Embryonic facial prominence (tissue), 1 donor: ENCODE results near the gene SPNS2.

Experiments
- DNase-seq: peaks from one replicate; pipeline ENCODE4 v3.0.0-alpha.2; 2016; ENCODE audit errors: extremely low spot score

Gene SPNS2

DNA sequence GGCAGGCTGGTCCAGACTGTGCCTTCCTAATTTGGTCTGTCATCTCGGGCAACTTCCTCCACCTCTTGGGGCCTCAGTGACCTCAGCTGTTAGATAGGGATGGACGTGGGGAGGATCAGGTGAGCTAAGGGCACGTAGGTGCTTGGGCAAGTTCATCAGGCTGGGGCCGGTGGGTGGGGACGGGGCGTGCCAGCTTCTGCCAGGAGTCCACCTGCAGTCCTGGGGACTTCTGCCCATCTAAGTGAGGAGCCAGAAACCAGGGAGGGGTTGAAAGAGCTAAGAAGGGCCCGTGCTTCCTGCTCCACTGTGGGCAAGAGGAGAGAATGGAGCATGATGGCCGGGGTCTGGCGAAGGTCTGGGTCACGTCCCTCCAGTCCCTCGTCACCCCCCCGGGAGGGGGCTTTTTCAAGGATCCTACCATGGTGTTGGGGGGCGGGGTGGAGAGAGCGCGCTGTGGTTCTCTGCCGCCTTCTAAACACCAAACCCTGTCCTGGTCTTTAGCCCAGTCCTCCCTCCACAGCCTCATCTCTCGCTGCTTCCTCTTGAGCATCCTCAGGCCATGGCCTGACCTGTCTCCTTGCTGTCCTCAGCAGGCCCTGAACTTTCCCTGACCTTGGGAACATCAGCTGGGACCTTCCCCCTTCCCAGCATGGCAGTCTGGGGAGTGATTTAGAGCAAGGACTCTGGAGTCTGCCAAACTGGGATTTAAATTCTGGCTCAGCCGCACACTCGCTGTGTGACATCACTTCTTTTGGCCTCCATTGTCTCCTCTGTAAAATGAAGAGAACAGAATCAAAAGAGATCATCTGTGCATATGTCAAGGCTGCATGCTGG lies 21.6 kb downstream of the SPNS2 start:
- no peak for DNase-seq

DNA sequence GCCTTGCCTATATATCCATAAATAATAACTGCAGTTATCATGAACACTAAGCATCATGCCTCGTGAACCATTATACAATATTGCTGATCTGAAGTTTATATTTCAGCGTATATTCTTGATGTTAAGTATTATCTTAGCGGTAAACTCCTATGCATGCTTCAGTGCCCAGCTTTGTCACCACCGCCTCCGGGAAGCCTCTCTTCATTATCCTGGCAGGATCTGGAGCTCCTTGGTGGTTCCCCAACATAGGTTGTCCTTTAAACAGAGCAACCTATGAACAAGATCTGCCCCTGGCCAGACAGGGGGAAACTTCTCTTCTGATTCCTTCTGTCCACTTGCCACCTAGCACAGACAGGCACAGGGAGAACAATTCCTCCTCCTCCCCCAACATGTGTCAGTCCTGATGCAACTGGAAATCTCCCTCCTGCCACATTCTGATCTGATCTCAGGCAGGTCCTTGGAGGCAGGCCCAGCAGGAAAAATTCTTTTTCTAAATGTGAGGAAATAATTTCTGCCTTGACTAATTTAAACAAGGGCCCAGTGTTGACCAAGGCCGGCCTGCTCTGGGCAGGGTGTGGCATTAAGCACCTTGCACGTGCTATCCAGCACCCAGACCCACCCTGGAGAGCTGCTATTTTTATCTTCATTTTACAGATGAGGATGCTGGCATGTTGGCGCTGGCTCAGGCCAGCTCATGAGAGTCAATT lies 22.4 kb downstream of the SPNS2 start:
- no peak for DNase-seq

DNA sequence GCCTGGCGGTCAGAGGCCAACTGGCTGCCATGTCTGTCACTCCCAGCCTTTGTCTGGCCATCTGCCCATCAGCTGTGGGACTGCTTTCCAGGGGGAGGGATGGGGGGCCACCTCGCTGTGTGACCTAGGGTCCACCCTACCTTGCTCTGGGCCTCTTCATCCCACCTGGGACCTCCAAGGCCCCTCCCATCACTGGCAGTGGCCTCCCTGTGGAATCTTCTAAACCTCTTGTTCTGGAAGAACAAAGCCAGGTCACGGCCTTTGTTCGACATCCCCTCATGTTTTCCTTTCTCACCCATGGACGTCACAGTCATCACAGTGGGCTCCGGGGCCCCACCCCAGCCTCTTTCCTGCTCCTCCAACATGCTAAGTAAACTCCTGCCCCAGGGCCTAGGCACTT lies 24.0 kb downstream of the SPNS2 start:
- DNase-seq = no peak

DNA sequence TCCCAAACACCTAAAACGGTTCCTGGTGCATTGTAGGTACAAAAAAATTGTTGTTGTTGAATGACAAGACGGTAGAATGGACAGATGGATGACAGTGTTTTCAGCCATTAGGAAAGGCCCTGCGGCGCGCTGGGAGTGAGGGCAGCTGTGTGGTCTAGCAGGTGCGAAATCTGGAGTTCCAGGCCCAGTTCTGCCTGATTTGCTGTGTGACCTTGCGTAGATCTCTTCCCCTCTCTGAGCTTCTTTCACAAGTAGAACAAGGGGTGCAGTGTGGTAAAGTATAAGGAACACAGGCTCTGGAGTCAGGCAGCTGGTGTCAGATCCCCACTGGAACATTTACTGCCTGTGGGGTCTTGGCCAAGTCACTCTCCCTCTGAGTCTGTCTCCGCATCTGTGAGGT lies 25.3 kb downstream of the SPNS2 start:
- no peak for DNase-seq

DNA sequence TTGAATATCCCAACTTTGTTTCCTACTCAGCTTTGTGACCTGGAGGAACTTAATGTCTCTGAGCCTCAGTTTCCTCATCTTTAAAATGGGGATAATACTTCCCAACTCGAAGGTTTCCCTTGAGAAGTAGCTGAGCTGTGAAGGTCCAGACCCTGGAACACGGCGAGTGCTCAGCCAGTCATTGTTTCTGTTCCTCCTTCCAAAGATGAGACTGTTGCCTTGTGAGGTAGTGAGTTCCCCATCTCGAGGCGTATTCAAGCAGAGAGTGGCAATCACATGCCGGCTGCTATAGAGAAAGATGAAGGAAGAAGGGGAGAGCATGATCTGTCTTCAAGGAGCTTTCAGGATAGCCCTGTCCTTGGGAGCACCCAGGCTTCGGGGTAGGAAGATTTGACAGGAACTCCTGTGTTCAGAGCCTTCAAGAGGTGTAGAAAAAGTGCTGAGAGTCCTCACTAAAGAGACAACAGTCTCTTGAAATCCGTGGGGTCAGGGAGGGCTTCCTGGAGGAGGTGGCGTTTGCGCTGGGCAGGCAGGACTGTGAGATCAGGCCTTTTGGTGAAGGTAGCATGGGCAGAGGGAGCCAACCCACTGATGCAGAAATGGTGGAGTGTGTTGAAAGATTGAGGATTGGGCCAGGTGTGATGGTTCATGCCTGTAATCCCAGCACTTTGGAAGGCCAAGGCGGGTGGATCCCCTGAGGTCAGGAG lies 27.2 kb downstream of the SPNS2 start:
- no peak for DNase-seq

DNA sequence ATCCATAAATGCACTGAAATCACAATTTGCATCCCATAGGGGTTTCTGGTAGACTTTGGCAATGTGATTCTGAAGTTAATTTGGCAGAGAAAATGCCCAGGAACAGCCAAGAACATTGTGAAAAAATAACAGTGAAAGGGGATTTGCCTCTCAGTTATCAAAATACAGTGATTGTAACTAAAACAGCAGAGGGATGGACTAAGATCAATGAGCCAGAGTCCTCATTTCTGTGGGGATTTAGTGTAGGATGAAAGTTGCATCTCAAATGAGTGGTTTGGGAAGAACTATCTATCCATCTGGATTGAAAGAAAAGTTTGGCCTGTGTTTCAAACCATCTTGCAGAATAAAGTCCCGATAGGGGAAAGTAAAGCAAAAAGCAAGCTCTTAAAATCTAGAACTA lies 28.5 kb downstream of the SPNS2 start:
- DNase-seq = no peak

DNA sequence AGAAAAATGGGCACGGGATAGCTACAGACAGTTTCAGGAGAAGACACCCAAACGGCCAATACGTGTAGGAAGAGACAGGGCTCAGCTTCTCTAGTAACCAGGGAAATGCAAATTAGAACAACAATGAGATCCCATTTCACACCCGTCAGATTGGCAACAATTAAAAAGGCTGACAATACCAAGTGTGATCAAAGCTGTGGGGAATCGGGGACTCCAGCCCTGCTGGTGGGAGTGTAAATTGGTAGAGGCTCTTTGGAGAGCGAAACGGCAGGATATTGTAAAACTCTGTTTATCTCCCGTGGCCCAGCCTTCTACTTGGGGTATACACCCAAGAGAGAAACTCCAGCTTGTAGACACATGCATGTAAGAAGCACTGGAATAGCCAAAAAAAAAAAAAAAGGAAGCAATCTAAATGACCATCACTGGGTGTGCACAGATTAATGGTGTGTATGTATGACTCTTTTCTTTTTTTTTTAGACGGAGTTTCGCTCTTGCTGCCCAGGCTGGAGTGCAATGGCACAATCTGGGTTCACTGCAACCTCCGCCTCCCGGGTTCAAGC lies 29.0 kb downstream of the SPNS2 start:
- DNase-seq = no peak

DNA sequence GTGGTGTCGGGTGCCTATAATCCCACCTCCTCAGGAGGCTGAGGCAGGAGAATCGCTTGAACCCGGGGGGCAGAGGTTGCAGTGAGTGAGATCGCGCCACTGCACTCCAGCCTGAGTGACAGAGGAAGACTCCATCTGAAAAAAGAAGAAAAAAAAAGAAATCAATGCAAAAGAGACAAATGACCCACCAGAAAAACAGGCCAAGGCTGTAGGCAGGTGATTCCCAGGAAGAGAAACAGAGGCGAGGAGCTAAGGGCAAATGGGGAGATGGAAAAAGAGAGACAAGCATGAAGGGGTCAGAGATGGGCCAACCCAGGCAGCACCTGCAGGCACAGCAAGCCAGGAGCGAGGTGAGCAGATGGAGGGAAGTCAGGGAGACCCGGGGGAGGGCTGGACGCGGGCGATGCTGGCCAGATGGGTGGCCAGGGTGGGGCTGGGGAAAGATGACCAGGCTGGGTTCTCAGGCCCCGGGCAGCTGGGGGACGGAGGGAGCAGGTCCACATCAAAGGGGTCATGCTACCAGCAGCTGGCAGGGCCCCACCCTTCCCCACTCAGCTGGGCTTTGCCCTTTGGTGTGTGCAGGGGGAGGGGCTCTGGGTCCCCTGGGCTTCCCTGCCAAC lies 31.0 kb downstream of the SPNS2 start:
- no peak for DNase-seq

DNA sequence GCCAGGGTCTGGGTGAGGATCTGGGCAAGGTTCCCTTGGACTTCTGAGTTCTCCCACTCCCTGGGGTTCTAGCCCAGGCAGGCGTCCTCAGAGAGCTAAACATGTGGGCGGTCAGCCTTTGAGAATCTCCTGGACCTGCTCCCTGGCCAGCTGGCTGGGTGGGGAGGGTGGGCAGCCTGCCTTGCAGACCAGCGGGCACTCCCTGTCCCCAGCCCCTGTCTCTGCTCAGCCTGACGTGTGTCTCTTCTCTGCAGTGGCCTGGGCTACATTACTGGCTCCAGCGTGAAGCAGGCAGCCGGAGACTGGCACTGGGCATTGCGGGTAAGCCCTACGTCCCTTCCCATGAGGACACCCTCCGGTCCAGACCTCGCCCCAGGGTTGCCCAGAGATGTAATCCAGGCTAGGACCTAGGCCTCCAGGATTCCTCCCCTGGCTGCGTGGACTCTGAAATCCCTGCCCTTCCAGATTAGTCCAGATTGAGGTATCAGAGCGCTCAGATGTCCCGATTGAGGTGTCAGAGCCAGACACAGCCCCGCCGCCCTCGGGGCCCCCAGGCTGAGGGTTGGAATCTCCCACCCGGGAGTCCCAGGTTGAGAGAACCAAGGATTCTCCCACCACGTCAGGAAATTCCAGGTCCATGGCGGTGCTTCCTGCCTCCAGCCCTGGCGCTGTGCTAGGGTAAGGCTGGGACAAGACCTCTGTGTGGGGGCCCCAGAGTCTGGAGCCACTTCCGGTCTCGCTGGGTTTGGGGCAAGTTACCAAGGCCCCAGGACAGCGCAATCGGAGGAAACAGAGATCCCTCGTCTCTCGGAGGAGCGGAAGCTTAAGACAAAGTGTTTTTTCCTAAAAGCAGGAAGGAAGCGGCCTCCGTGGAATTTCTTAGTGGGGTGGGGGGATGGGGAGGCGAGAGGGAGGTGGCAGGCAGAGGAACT lies 32.4 kb downstream of the SPNS2 start:
- no peak for DNase-seq

DNA sequence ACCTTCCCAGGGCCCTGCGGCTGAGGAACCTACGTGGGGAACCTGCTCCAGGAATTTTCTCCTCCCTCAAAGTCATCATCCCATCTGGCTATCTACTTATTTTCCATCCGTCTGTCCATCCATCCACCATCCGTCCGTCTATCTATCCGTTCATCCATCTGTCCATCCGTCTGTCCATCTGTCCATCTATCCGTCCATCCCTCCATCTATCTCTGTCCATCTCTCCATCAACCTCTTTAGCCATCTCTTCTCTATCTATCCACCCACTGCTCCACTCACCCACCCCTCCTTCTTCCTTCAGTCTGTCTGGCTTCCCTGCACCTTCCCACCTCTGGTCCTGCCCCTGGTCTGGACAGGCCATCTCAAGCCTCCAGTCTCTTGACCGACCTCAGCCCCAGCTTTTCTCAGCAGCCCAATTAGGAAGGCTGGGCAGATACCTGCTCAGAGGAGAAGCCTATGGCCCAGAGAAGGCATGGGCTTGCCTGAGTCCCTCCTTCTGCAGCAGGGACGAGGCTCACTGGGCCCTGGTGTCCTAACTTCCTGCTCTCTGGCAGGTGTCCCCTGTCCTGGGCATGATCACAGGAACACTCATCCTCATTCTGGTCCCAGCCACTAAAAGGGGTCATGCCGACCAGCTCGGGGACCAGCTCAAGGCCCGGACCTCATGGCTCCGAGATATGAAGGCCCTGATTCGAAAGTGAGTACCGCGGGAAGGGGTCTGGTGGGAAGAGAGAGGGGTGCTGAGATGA lies 33.5 kb downstream of the SPNS2 start:
- no peak for DNase-seq

DNA sequence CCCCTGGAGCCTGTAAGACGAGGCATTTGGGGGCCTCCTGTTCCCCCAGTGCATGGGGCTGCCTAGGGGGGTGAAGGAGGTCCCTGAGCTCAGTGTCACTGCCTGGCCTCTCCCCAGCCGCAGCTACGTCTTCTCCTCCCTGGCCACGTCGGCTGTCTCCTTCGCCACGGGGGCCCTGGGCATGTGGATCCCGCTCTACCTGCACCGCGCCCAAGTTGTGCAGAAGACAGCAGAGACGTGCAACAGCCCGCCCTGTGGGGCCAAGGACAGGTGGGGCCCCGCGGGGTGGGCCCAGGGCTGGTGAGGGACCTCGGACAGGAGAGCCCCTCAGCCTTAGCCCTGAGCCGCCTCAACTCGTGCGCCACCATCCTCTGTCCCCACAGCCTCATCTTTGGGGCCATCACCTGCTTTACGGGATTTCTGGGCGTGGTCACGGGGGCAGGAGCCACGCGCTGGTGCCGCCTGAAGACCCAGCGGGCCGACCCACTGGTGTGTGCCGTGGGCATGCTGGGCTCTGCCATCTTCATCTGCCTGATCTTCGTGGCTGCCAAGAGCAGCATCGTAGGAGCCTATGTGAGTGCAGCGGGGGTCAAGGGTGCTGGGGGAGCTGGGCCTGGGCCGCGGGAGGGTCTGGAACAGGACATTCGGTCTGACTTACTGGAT lies 34.3 kb downstream of the SPNS2 start:
- no peak for DNase-seq

DNA sequence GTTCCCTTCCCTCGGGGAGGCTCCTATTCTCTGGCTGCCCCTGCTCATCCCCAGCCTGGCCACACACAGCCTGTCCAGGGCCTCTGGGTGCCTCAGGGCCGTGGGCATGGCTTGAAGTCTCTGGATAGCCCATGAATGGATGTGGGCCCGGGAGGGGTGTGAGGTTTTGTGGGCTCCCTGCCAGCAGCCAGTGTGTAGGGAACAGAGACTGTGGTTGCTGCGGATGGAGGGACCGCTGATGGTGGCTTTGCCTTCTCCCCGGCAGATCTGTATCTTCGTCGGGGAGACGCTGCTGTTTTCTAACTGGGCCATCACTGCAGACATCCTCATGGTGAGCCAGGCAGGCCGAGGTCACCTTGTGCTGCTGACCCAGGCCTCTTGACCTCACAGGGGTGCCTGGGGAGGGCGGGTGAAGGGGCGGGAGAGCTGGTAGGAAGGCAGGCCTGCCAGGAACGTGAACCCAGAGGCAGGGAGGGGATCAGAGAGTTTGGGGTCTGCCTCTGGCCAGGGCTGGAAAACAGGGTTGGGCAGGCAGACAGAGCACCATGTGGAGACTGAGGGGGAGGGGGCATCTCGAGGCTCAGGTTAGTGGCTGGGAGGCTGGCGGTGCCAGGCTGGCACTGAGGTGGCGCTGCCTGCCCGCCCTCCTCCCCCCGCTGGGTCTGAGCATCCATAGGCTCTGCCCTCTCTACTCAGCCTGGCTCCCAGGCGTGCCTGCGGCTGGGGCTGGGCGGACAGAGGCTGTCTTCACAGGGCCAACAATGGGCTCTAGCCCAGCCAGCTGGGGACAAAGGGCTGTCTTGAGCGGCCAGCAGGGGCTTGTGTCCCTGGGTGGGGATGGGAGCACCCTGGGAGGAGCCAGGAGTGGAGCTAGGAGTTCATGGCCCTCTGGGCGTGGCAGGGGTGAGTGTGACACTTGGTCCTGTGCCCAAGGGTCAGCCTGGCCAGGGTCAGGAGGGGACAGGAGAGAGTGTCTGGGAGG lies 35.1 kb downstream of the SPNS2 start:
- no peak for DNase-seq

DNA sequence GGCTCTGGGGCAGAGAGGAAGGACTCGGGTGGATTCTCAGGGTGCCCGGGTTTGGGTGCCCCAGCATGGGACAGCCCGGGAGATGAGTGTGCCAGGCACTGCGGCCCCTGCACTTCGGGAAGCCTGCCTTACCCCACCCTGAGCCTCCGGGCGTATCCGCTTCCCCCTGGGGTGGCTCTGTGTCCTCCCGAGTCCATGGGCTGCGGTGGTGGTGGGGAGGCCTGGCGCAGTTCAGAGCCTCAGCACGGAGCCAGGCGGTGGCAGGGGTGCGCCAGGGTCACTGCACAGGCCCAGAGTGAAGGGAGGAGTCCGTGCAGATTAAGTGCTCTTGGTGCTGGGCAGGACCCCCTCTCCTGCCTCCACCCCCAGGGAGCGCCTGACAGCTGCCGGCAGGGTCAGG lies 35.8 kb downstream of the SPNS2 start:
- no peak for DNase-seq

DNA sequence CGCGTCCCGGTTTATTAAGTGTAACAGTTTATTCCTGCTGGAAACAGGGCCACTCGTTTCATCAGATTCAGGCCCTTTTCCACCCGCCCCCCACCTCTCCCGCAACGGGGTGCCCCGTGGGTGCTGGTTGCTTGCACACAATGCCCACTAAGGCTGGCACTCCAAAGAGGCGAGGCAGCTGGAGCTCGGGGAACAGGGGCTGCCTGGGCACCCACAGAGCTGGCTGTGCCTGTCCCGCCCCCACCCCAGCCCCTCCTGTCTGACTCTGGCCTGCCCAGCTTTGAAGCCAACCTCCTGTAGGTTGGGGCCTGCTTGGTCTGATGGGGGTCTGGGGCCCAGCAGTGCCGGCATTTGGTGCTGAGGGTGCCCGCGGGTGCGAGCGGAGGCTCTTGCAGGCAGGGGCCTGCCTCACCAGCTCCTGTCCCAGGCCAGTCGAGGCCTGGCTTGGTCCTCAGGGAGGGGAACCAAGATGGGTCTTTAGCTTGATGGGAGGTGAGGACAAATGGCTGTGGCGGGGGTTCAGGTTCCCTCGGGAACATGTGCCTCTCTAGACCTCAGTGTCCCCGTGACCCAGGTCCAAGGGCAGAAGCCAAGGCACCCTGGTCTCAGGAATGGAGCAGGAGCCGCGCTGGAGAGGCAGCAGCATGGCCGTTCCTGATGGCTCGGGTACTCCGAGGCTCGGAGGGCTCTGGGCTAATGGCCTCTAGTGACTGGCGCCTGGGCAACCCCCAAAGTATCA lies 36.4 kb downstream of the SPNS2 start:
- no peak for DNase-seq

DNA sequence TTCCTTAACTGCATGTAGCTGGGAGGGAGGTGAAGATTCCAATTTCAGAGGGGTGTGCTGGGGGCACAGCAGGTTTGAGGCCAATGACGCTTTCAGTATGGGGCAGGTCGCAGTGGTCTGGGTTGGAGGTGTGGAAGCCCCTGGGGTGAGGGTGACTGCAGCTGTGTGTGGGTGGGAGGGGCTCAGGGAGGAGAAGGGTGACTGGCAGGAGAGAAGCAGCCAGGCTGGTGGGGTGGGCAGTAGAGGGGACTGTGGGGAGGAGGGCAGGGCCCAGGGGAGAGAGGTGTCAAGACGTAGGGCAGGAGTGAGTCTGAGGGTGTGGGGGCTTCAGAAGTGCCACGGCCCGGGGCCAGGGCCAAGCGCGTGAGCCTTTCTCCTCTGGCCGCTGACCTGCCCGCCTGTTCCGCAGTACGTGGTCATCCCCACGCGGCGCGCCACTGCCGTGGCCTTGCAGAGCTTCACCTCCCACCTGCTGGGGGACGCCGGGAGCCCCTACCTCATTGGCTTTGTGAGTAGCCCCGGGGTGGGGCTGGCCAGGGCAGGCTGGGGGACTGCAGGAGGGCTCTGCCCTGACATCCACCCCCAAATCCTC lies 37.1 kb downstream of the SPNS2 start:
- DNase-seq = no peak

DNA sequence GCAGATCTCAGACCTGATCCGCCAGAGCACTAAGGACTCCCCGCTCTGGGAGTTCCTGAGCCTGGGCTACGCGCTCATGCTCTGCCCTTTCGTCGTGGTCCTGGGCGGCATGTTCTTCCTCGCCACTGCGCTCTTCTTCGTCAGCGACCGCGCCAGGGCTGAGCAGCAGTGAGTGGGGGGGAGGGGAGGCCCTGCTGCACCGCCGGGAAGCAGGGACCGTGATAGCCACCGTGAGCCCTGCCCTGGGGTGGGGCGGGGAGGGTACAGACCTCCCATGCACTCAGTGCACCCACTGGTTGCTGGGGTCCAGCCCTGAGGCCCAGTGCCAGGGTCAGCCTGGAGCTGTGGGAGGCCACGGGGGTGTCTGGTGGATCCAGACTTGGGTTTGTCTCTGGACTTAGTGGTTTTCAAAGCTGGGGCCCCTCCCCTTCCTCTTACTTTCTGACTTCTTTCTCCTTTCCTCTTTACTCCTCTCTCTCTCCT lies 37.6 kb downstream of the SPNS2 start:
- no peak for DNase-seq
